ENCODE results near the gene NALF2. TPM values are rescaled to one million over a fixed set of nuclear protein-coding genes. Genes with fewer than 3 reads are reported as not detected.

NALF2 gene
- total RNA-seq, 1 donor from 2014 or later = 0.43 TPM

DNA sequence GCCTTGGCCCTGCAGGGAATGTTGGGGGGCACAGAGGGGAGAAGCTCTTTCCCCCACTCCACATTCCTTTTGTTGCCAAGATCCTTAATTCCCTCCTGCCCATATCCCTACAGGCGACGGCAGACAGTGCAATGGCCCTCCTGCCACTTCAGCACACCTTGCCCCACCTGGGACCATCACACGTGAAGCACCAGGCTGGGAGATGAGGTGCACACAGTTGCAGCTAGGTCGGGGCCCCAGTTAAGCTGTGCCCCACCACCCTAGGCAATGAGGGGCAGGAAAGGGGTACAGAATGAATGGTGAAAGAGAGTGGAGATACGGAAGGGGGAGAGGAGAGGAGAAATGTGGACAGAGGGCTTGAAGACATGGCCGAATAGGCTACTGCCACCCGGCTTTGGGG, 26.2 kb downstream of the NALF2 start:
- Histone ChIP-seq H3K27me3 (no peaks in the 10 kb centered on the region), H3K27ac (no peak overlapping the region), H3K4me3 (no peak overlapping the region), H3K9me3 (no peaks in the 10 kb centered on the region), H3K4me1 (no peaks in the 10 kb centered on the region), H3K36me3 (no peaks in the 10 kb centered on the region)
- DNase-seq (ENCODE audit: low spot score in 2 of 2) = peak in 1 of 2 donors; percentile 9
- no peak for TF ChIP-seq CTCF (IDR thresholded peaks at IDR 0.05)
- intact Hi-C loops (cut with DNase I) = no loop called here

DNA sequence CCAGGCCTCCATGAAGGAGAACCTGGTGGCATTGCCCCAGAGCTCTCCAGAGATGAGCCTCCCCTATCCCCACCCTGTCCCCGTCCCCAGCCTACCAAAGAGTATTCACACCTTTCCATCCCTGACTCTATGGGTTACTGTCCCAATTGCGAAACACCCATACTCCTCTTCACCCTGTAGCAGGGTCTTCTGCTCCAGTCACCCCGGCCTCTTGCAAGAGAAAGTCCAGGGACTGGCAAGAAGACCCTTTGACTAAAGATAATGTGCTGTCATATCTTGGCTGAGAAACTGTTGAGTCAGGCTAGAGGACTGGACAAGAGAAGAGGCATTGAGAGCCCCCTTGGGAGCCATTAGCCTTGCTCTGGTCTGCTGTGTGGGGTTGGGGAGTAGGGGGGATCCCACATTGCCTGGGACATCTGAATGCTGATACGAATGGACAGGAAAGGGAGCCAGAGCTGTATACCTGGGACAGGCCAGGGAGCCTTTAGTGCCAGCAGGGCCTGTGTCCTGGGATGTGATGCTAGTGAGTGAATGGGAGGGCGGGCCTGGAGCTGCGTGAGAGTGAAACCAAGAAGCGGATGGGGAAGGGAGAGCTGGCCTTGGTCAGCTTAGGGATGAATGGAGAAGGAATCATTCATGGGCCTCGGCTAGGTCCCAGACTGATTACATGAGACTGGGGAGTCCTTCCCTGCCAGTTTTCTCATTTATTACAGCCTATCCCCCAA, 27.1 kb downstream of the NALF2 start:
- H3K36me3 ChIP-seq = no peaks in the 10 kb centered on the region
- TF ChIP-seq CTCF (IDR thresholded peaks at IDR 0.05) = no peak
- no peaks in the 10 kb centered on the region for H3K4me1 ChIP-seq
- DNase-seq (ENCODE audit: low spot score in 2 of 2) = peak in 1 of 2 donors; percentile 58
- H3K4me3 ChIP-seq = no peak overlapping the region
- no peaks in the 10 kb centered on the region for H3K27me3 ChIP-seq
- intact Hi-C loops (cut with DNase I) = no loop called here
- no peaks in the 10 kb centered on the region for H3K9me3 ChIP-seq
- no peak overlapping the region for H3K27ac ChIP-seq

GRCh38 chrX:69535661-69536060, 31.5 kb downstream of the NALF2 start:
- Histone ChIP-seq H3K4me3 (no peak overlapping the region), H3K9me3 (no peaks in the 10 kb centered on the region), H3K27me3 (no peaks in the 10 kb centered on the region), H3K36me3 (no peaks in the 10 kb centered on the region), H3K4me1 (no peaks in the 10 kb centered on the region), H3K27ac (no peak overlapping the region)
- TF ChIP-seq CTCF (IDR thresholded peaks at IDR 0.05) = no peak
- no peak for DNase-seq (ENCODE audit: low spot score in 2 of 2)
- intact Hi-C loops (cut with DNase I) = loop anchor here (5.0 kb wide), 1 partner anchor 82 kb away; the partner anchor contains the start of gene EDA

DNA sequence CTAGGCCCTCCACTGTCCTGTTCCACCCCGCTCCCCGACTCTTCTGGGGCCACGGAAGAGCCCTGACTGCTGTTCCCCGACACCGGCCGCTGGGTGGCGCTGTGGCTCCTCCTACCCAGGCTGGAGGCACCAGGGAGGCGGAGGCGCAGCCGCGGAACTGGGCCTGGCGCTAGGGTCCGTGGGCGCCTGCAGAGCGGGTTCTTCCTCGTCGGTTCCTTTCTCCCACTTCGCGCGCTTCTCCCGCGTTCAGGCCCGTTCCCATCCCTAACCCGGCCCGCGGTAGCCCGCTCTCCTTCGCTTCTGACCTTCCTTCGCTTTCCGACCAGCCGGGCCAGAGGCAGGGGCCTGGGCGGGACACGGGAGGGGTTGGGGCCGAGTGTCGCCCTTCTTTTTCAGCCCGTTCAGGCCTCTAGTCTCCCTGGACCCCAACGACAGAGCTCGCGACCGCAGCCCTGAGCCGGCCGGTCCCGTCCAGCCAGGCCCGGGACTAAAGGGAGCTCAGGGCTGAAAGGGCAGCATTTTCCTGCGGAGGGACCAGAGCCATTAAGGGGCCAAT, 34.3 kb downstream of the NALF2 start:
- Histone ChIP-seq H3K27me3 (no peaks in the 10 kb centered on the region), H3K4me1 (no peaks in the 10 kb centered on the region), H3K36me3 (no peaks in the 10 kb centered on the region), H3K4me3 (peak overlapping the region; percentile 42 to 64), H3K9me3 (no peaks in the 10 kb centered on the region), H3K27ac (no peak overlapping the region)
- intact Hi-C loops (cut with DNase I) = loop anchor here (2.0 to 5.0 kb wide), 2 partner anchors 79 to 558 kb away; partner anchors contain the start of gene EDA
- peak in 1 of 2 donors; percentile 72 for DNase-seq (ENCODE audit: low spot score in 2 of 2)
- peak; percentile 44 to 71 (median 60) for TF ChIP-seq CTCF (IDR thresholded peaks at IDR 0.05)

GRCh38 chrX:69539437-69539836, 35.3 kb downstream of the NALF2 start:
- DNase-seq (ENCODE audit: low spot score in 2 of 2) = no peak
- intact Hi-C loops (cut with DNase I) = loop anchor here (2.0 to 5.0 kb wide), 2 partner anchors 78 to 557 kb away; partner anchors contain the start of gene EDA
- Histone ChIP-seq H3K36me3 (no peaks in the 10 kb centered on the region), H3K9me3 (no peaks in the 10 kb centered on the region), H3K27me3 (no peaks in the 10 kb centered on the region), H3K4me1 (no peaks in the 10 kb centered on the region), H3K4me3 (no peak overlapping the region), H3K27ac (no peak overlapping the region)
- no peak for TF ChIP-seq CTCF (IDR thresholded peaks at IDR 0.05)

Data from ascending aorta (tissue), 2 donors.